H9 (cell line): ENCODE measurements around the gene PPFIBP2. TPM values are rescaled to one million over a fixed set of nuclear protein-coding genes. Genes with fewer than 3 reads are reported as not detected.

ENCODE experiments used
- DNase-seq: peaks from one replicate; pipeline ENCODE4 v3.0.0-alpha.2; 2017
- H2AFZ ChIP-seq: one replicate; pipeline ENCODE4 v1.6.1; 2013; ENCODE audit warnings: mild to moderate bottlenecking, low read length, control low read depth, moderate library complexity
- H2AK5ac ChIP-seq: 2 replicates; pipeline ENCODE4 v1.6.1; 2013; ENCODE audit warnings: low read length, control low read depth, mixed read lengths; ENCODE audit not compliant: insufficient read length
- H2BK120ac ChIP-seq: one replicate; pipeline ENCODE4 v1.6.1; 2013; ENCODE audit warnings: low read depth, mild to moderate bottlenecking, low read length, control low read depth, inconsistent platforms; ENCODE audit not compliant: poor library complexity, severe bottlenecking
- H2BK12ac ChIP-seq: 2 replicates; pipeline ENCODE4 v1.6.1; 2013; ENCODE audit warnings: low read length, control low read depth, mixed read lengths, low read depth; ENCODE audit not compliant: insufficient read length
- H2BK15ac ChIP-seq: 2 replicates; pipeline ENCODE4 v1.6.1; 2013; ENCODE audit warnings: low read depth, low read length, control low read depth
- H2BK20ac ChIP-seq: one replicate; pipeline ENCODE4 v1.6.1; 2013; ENCODE audit warnings: low read depth, mild to moderate bottlenecking, low read length, control low read depth, inconsistent platforms; ENCODE audit not compliant: poor library complexity, severe bottlenecking
- H2BK5ac ChIP-seq: 2 replicates; pipeline ENCODE4 v1.6.1; 2013; ENCODE audit warnings: low read length, control low read depth, mixed read lengths; ENCODE audit not compliant: insufficient read length
- H3K14ac ChIP-seq: 2 replicates; pipeline ENCODE4 v1.6.1; 2013; ENCODE audit warnings: low read length, control low read depth; ENCODE audit not compliant: insufficient read depth
- H3K18ac ChIP-seq: 2 replicates; pipeline ENCODE4 v1.6.1; 2013; ENCODE audit warnings: low read depth, mild to moderate bottlenecking, mixed read lengths, low read length, control low read depth; ENCODE audit not compliant: insufficient read length
- H3K23ac ChIP-seq: 2 replicates; pipeline ENCODE4 v1.6.1; 2013; ENCODE audit warnings: low read length, control low read depth, mixed read lengths, low read depth; ENCODE audit not compliant: insufficient read length
- H3K23me2 ChIP-seq: 2 replicates; pipeline ENCODE4 v1.6.1; 2013; ENCODE audit warnings: low read depth, mild to moderate bottlenecking, mixed read lengths, low read length, control low read depth; ENCODE audit not compliant: insufficient read length, poor library complexity, severe bottlenecking
- H3K27ac ChIP-seq: 2 replicates; pipeline ENCODE4 v1.5.1; 2013; ENCODE audit warnings: low read length, control low read depth, mixed read lengths, low read depth; ENCODE audit not compliant: insufficient read length
- H3K27me3 ChIP-seq: 2 replicates; pipeline ENCODE4 v1.6.1; 2013; ENCODE audit warnings: low read length, control low read depth, inconsistent platforms; ENCODE audit not compliant: insufficient read depth
- H3K4ac ChIP-seq: 2 replicates; pipeline ENCODE4 v1.6.1; 2013; ENCODE audit warnings: low read depth, mild to moderate bottlenecking, control low read depth, inconsistent platforms, low read length, moderate library complexity
- H3K4me1 ChIP-seq: 2 replicates; pipeline ENCODE4 v1.6.1; 2013; ENCODE audit warnings: low read length, control low read depth, inconsistent platforms; ENCODE audit not compliant: insufficient read depth
- H3K4me2 ChIP-seq: 2 replicates; pipeline ENCODE4 v1.6.1; 2013; ENCODE audit warnings: low read length, control low read depth, mixed read lengths; ENCODE audit not compliant: insufficient read length, insufficient read depth
- H3K56ac ChIP-seq: 2 replicates; pipeline ENCODE4 v1.6.1; 2013; ENCODE audit warnings: low read depth, mild to moderate bottlenecking, mixed read lengths, low read length, control low read depth; ENCODE audit not compliant: insufficient read length
- H3K79me1 ChIP-seq: 2 replicates; pipeline ENCODE4 v1.6.1; 2013; ENCODE audit warnings: low read depth, mild to moderate bottlenecking, moderate library complexity, low read length, control low read depth, inconsistent platforms; ENCODE audit not compliant: insufficient read depth, poor library complexity, severe bottlenecking
- H3K79me2 ChIP-seq: 2 replicates; pipeline ENCODE4 v1.6.1; 2013; ENCODE audit warnings: low read length, control low read depth, inconsistent platforms; ENCODE audit not compliant: insufficient read depth
- H3K9ac ChIP-seq: 2 replicates; pipeline ENCODE4 v1.6.1; 2013; ENCODE audit warnings: low read length, control low read depth, mixed read lengths; ENCODE audit not compliant: insufficient read length; ENCODE audit errors: extremely low read depth
- H3K9me3 ChIP-seq: one replicate; pipeline ENCODE4 v1.6.1; 2013; ENCODE audit warnings: low read depth, low read length, inconsistent platforms; ENCODE audit not compliant: control insufficient read depth
- H3T11ph ChIP-seq: one replicate; pipeline ENCODE4 v1.6.1; 2013; ENCODE audit warnings: mild to moderate bottlenecking, low read length, control low read depth, inconsistent platforms
- H4K20me1 ChIP-seq: one replicate; pipeline ENCODE4 v1.6.1; 2013; ENCODE audit not compliant: control insufficient read depth, insufficient read length, insufficient read depth
- H4K5ac ChIP-seq: 2 replicates; pipeline ENCODE4 v1.6.1; 2013; ENCODE audit warnings: low read depth, mild to moderate bottlenecking, mixed read lengths, low read length, control low read depth; ENCODE audit not compliant: insufficient read length
- H4K8ac ChIP-seq: replicated peaks from 2 replicates; pipeline ENCODE4 v1.6.1; 2013; ENCODE audit warnings: low read length, control low read depth, mixed read lengths, low read depth; ENCODE audit not compliant: insufficient read length
- H4K91ac ChIP-seq: 2 replicates; pipeline ENCODE4 v1.6.1; 2013; ENCODE audit warnings: low read depth, mild to moderate bottlenecking, moderate library complexity, mixed read lengths, low read length, control low read depth; ENCODE audit not compliant: insufficient read length
- H3K27ac Mint-ChIP-seq, 3 experiments: 2 replicates in 2 of 3; 3 replicates in 1 of 3; pipeline ENCODE4 v1.8.0; 2020 to 2021; ENCODE audit warnings: mixed read lengths in 3 of 3, mild to moderate bottlenecking in 1 of 3, moderate library complexity in 1 of 3
- H3K27me3 Mint-ChIP-seq: 2 replicates; pipeline ENCODE4 v1.8.0; 2021; ENCODE audit warnings: low read depth, mild to moderate bottlenecking, moderate library complexity, mixed read lengths
- H3K36me3 Mint-ChIP-seq, 3 experiments: 2 replicates in 2 of 3; 3 replicates in 1 of 3; pipeline ENCODE4 v1.8.0; 2020 to 2021; ENCODE audit warnings: low read depth in 3 of 3, mixed read lengths in 3 of 3; ENCODE audit not compliant: insufficient read depth in 1 of 3
- H3K4me1 Mint-ChIP-seq, 2 experiments: 2 replicates each; pipeline ENCODE4 v1.8.0; 2020; ENCODE audit warnings: mixed read lengths in 2 of 2
- H3K4me3 Mint-ChIP-seq, 2 experiments: 2 replicates in 1 of 2; 3 replicates in 1 of 2; pipeline ENCODE4 v1.8.0; 2020 to 2021; ENCODE audit warnings: mild to moderate bottlenecking in 2 of 2, mixed read lengths in 2 of 2, moderate library complexity in 1 of 2
- H3K9me3 Mint-ChIP-seq, 2 experiments: 2 replicates in 1 of 2; 3 replicates in 1 of 2; pipeline ENCODE4 v1.8.0; 2020; ENCODE audit warnings: mild to moderate bottlenecking in 2 of 2, mixed read lengths in 2 of 2, moderate library complexity in 1 of 2
- WGBS: extraction: QIAGEN DNeasy Blood & Tissue Kit; methylation state at CpG from one replicate; pipeline ENCODE4 v1.1.7; 2013; ENCODE audit warnings: missing lambda C conversion rate, low lambda C conversion rate, mixed read lengths; ENCODE audit not compliant: insufficient read length; ENCODE audit errors: extremely low coverage; 5-methylcytosine and 5-hydroxymethylcytosine counted together
- total RNA-seq: library from RNA; stranded (reverse); gene quantifications from 2 replicates; pipeline ENCODE4 v1.2.1, GENCODE V29; 2021
- TF ChIP-seq, protein P1 (sequence below): fragments of 200-600 bp; sonication (generic); conservative IDR thresholded peaks from 3 replicates; pipeline ENCODE4 v1.8.0; 2021; ENCODE audit warnings: antibody characterized with exemption, mild to moderate bottlenecking

The PPFIBP2 gene
- total RNA-seq, 1 experiment from 2014 or later = 8.3 TPM

- peaks cover 0 to 2% (median 0%) of the 10 kb centered on the region in 3 experiments; a peak in 1 of 7 replicates for H3K36me3 Mint-ChIP-seq
- no peak overlapping the region for H2AFZ ChIP-seq
- no peaks in the 10 kb centered on the region for H3K27me3 ChIP-seq
- no peak overlapping the region for H4K91ac ChIP-seq
- H4K20me1 ChIP-seq = no peaks in the 10 kb centered on the region
- no peak overlapping the region for H3K27ac ChIP-seq
- no peak overlapping the region for H3T11ph ChIP-seq
- no peaks in the 10 kb centered on the region for H3K9me3 ChIP-seq
- DNase-seq = no peak
- no peak overlapping the region for H3K23ac ChIP-seq
- H3K23me2 ChIP-seq = no peaks in the 10 kb centered on the region
- no peak overlapping the region for H2AK5ac ChIP-seq
- no peaks in the 10 kb centered on the region for H3K79me2 ChIP-seq
- H3K27ac Mint-ChIP-seq = no peak overlapping the region
- WGBS = no CpG with 5 or more reads among the region's 6 CpGs
- no peak overlapping the region for H4K5ac ChIP-seq
- H2BK12ac ChIP-seq = no peak overlapping the region
- no peak overlapping the region for H3K9ac ChIP-seq
- no peak overlapping the region for H4K8ac ChIP-seq
- H2BK5ac ChIP-seq = no peak overlapping the region
- no peak overlapping the region for H3K14ac ChIP-seq
- no peaks in the 10 kb centered on the region for H3K4me1 ChIP-seq
- H3K56ac ChIP-seq = no peak overlapping the region
- H3K4me1 Mint-ChIP-seq = no peaks in the 10 kb centered on the region
- no peak overlapping the region for H3K4ac ChIP-seq
- H3K18ac ChIP-seq = no peak overlapping the region
- no peak overlapping the region for H2BK120ac ChIP-seq
- H2BK15ac ChIP-seq = no peak overlapping the region
- no peak overlapping the region for H3K4me2 ChIP-seq
- TF ChIP-seq, protein P1, sequence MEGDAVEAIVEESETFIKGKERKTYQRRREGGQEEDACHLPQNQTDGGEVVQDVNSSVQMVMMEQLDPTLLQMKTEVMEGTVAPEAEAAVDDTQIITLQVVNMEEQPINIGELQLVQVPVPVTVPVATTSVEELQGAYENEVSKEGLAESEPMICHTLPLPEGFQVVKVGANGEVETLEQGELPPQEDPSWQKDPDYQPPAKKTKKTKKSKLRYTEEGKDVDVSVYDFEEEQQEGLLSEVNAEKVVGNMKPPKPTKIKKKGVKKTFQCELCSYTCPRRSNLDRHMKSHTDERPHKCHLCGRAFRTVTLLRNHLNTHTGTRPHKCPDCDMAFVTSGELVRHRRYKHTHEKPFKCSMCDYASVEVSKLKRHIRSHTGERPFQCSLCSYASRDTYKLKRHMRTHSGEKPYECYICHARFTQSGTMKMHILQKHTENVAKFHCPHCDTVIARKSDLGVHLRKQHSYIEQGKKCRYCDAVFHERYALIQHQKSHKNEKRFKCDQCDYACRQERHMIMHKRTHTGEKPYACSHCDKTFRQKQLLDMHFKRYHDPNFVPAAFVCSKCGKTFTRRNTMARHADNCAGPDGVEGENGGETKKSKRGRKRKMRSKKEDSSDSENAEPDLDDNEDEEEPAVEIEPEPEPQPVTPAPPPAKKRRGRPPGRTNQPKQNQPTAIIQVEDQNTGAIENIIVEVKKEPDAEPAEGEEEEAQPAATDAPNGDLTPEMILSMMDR = no peak
- no peaks in the 10 kb centered on the region for H3K79me1 ChIP-seq
- no peak overlapping the region for H2BK20ac ChIP-seq
- H3K4me3 Mint-ChIP-seq = no peak overlapping the region
- H3K27me3 Mint-ChIP-seq = no peaks in the 10 kb centered on the region; the same call in none of the 2 replicates
- no peaks in the 10 kb centered on the region for H3K9me3 Mint-ChIP-seq
These were observed 9.8 kb downstream of the PPFIBP2 start for GRCh38 chr11:7523416-7524210.
